Liver (tissue), 9 donors: ENCODE measurements around the gene PLCD3. TPM values are rescaled to one million over a fixed set of nuclear protein-coding genes. Genes with fewer than 3 reads are reported as not detected.

ENCODE experiments used
- DNase-seq: peaks from one replicate; pipeline ENCODE4 v3.0.0-alpha.2; 2017; ENCODE audit warnings: low spot score
- H3K27ac ChIP-seq, 2 donors: one replicate each; pipeline ENCODE4 v1.7.0; 2013; ENCODE audit warnings: inconsistent platforms in 2 of 2, low read length in 2 of 2, control low read depth in 1 of 2, low read depth in 1 of 2, mild to moderate bottlenecking in 1 of 2
- H3K27me3 ChIP-seq, 4 donors: one replicate each; pipeline versions ENCODE4 v1.6.1 to v1.7.0; 2013; ENCODE audit warnings: low read length in 3 of 4, inconsistent platforms in 1 of 4, mild to moderate bottlenecking in 1 of 4, moderate library complexity in 1 of 4; ENCODE audit not compliant: control insufficient read depth in 4 of 4, insufficient read depth in 4 of 4
- H3K36me3 ChIP-seq, 4 donors: one replicate each; pipeline versions ENCODE4 v1.6.1 to v1.7.0; 2013; ENCODE audit warnings: low read length in 3 of 4, mild to moderate bottlenecking in 3 of 4, low read depth in 1 of 4, moderate library complexity in 1 of 4; ENCODE audit not compliant: control insufficient read depth in 4 of 4, insufficient read depth in 3 of 4
- H3K4me1 ChIP-seq, 4 donors: one replicate each; pipeline versions ENCODE4 v1.6.1 to v1.7.0; 2013; ENCODE audit warnings: low read length in 3 of 4, mild to moderate bottlenecking in 3 of 4, moderate library complexity in 1 of 4; ENCODE audit not compliant: control insufficient read depth in 4 of 4, insufficient read depth in 4 of 4
- H3K4me3 ChIP-seq, 3 donors: one replicate each; pipeline versions ENCODE4 v1.6.1 to v1.7.0; 2013; ENCODE audit warnings: low read length in 3 of 3, control low read depth in 1 of 3, low read depth in 1 of 3, mild to moderate bottlenecking in 1 of 3
- H3K9ac ChIP-seq, 2 donors: one replicate each; pipeline ENCODE4 v1.7.0; 2013; ENCODE audit warnings: low read length in 2 of 2, mild to moderate bottlenecking in 2 of 2, moderate library complexity in 2 of 2, control low read depth in 1 of 2, low read depth in 1 of 2
- H3K9me3 ChIP-seq, 4 donors: one replicate each; pipeline versions ENCODE4 v1.6.1 to v1.7.0; 2013; ENCODE audit warnings: low read length in 3 of 4; ENCODE audit not compliant: control insufficient read depth in 4 of 4
- ATF3 ChIP-seq: IDR thresholded peaks from 2 replicates; pipeline ENCODE4 v1.6.1; 2016; ENCODE audit warnings: antibody characterized with exemption
- CTCF ChIP-seq: fragments of 150-350 bp; IDR thresholded peaks from 2 replicates; pipeline ENCODE4 v1.5.1; 2017; ENCODE audit warnings: improper control_type of control experiment, low read depth, low read length; ENCODE audit not compliant: missing input control
- EGR1 ChIP-seq, 2 donors: IDR thresholded peaks; 2 replicates each; pipeline ENCODE4 v1.6.1; 2016 to 2018; ENCODE audit warnings: antibody characterized with exemption in 2 of 2, low read depth in 2 of 2
- FOXA1 ChIP-seq: IDR thresholded peaks from 2 replicates; pipeline ENCODE4 v1.6.1; 2016; ENCODE audit warnings: antibody characterized with exemption
- FOXA2 ChIP-seq: IDR thresholded peaks from 2 replicates; pipeline ENCODE4 v1.6.1; 2016; ENCODE audit warnings: antibody characterized with exemption
- HNF4A ChIP-seq, 2 donors: conservative IDR thresholded peaks; 2 replicates each; pipeline ENCODE4 v1.6.1; 2016; ENCODE audit warnings: antibody characterized with exemption in 2 of 2, mild to moderate bottlenecking in 2 of 2
- HNF4G ChIP-seq: IDR thresholded peaks from 2 replicates; pipeline ENCODE4 v1.6.1; 2016; ENCODE audit warnings: antibody characterized with exemption
- JUND ChIP-seq, 2 donors: IDR thresholded peaks; 2 replicates each; pipeline ENCODE4 v1.6.1; 2016; ENCODE audit warnings: antibody characterized with exemption in 2 of 2
- MAX ChIP-seq: IDR thresholded peaks from 2 replicates; pipeline ENCODE4 v1.6.1; 2016; ENCODE audit warnings: antibody characterized with exemption
- RAD21 ChIP-seq, 2 donors: IDR thresholded peaks; 2 replicates each; pipeline ENCODE4 v1.6.1; 2016; ENCODE audit warnings: antibody characterized with exemption in 2 of 2, mild to moderate bottlenecking in 2 of 2
- REST ChIP-seq: IDR thresholded peaks from 2 replicates; pipeline ENCODE4 v1.6.1; 2016; ENCODE audit warnings: antibody characterized with exemption, mild to moderate bottlenecking
- RXRA ChIP-seq, 2 donors: IDR thresholded peaks; 2 replicates each; pipeline ENCODE4 v1.6.1; 2017 to 2018; ENCODE audit warnings: antibody characterized with exemption in 2 of 2, mild to moderate bottlenecking in 1 of 2
- SP1 ChIP-seq: IDR thresholded peaks from 2 replicates; pipeline ENCODE4 v1.6.1; 2018; ENCODE audit warnings: antibody characterized with exemption, mild to moderate bottlenecking
- TAF1 ChIP-seq: conservative IDR thresholded peaks from 2 replicates; pipeline ENCODE4 v1.6.1; 2016; ENCODE audit warnings: antibody characterized with exemption, mild to moderate bottlenecking
- YY1 ChIP-seq: IDR thresholded peaks from 2 replicates; pipeline ENCODE4 v1.6.1; 2016; ENCODE audit warnings: antibody characterized with exemption, mild to moderate bottlenecking
- ZBTB33 ChIP-seq: IDR thresholded peaks from 2 replicates; pipeline ENCODE4 v1.6.1; 2016; ENCODE audit warnings: antibody characterized with exemption
- WGBS: extraction: QIAGEN DNeasy Blood & Tissue Kit; methylation state at CpG from one replicate; pipeline ENCODE4 v1.1.7; 2013; 5-methylcytosine and 5-hydroxymethylcytosine counted together
- polyA plus RNA-seq, 2 donors: library from polyadenylated mRNA; stranded (reverse) in 1 of 2; unstranded in 1 of 2; fragments of 200-250 nt in 1 of 2; fragments of >200 nt in 1 of 2; fragmentation: Nextera tagmentation in 1 of 2; extraction: Ambion mirVana in 1 of 2; gene quantifications; one replicate each; pipeline versions ENCODE4 v1.2.1 to v1.2.3, GENCODE V29; 2013 to 2015
- total RNA-seq, 2 donors: library from RNA; depleted of rRNA; stranded (reverse); fragments of >200 nt; gene quantifications; one replicate each; pipeline ENCODE4 v1.2.3, GENCODE V29; 2014
- donor health status: healthy.
- donor health status: healthy.
- donor health status: healthy.
- donor health status: healthy.
- donor health status: healthy.

PLCD3 gene
- total and polyA plus RNA-seq, 4 donors = 0.28 to 2.3 (median 1.4) TPM

GRCh38 chr17:45162025-45162687 lies 29.8 kb upstream of the PLCD3 start:
- Histone ChIP-seq H3K36me3 (peaks cover 0 to 3% (median 0%) of the 10 kb centered on the region in 4 donors), H3K4me3 (peak overlapping the region; percentile 35 to 57 (median 56)), H3K9ac (peak overlapping the region in 1 of 2 donors; percentile 47), H3K27ac (peak overlapping the region; percentile 14 to 44), H3K4me1 (peaks cover 11 to 52% (median 40%) of the 10 kb centered on the region in 4 donors), H3K27me3 (no peaks in the 10 kb centered on the region), H3K9me3 (no peaks in the 10 kb centered on the region)
- no peak for TF ChIP-seq CTCF
- no peak for TF ChIP-seq YY1
- no peak for TF ChIP-seq EGR1 (IDR thresholded peaks at IDR 0.05; ENCODE audit: low read depth in 2 of 2)
- TF ChIP-seq FOXA1 = no peak
- no peak for TF ChIP-seq JUND (IDR thresholded peaks at IDR 0.05)
- TF ChIP-seq RXRA (IDR thresholded peaks at IDR 0.05) = no peak
- no peak for TF ChIP-seq HNF4A (conservative IDR thresholded peaks at IDR 0.05)
- TF ChIP-seq ATF3 = no peak
- no peak for TF ChIP-seq REST
- no peak for TF ChIP-seq ZBTB33
- no peak for TF ChIP-seq TAF1
- TF ChIP-seq FOXA2 = no peak
- no peak for TF ChIP-seq RAD21 (IDR thresholded peaks at IDR 0.05)
- 52% methylated on average over 9 of the region's 9 CpGs for WGBS
- no peak for DNase-seq

- H3K27me3 ChIP-seq = no peaks in the 10 kb centered on the region
- peaks cover 0 to 3% (median 0%) of the 10 kb centered on the region in 4 donors for H3K36me3 ChIP-seq
- H3K4me3 ChIP-seq = peak within 1 kb of the TSS; percentile 72 to 81 (median 75)
- under 1% methylated on average over 53 of the region's 53 CpGs for WGBS
- peaks cover 11 to 52% (median 40%) of the 10 kb centered on the region in 4 donors for H3K4me1 ChIP-seq
- no peaks in the 10 kb centered on the region for H3K9me3 ChIP-seq
- peak within 1 kb of the TSS; percentile 96 to 97 for H3K9ac ChIP-seq
- peak within 1 kb of the TSS; percentile 99 to 100 for H3K27ac ChIP-seq
- DNase-seq = peak; percentile 99
- TF ChIP-seq SP1 (peak; percentile 94), RAD21 (IDR thresholded peaks at IDR 0.05) (peak; percentile 10 to 30), YY1 (peak; percentile 100), HNF4A (conservative IDR thresholded peaks at IDR 0.05) (peak; percentile 47 to 70), HNF4G (no peak), JUND (IDR thresholded peaks at IDR 0.05) (peak; percentile 42 to 67), ATF3 (peak; percentile 32), FOXA1 (no peak), FOXA2 (peak; percentile 62), CTCF (no peak), MAX (peak; percentile 64)
These were observed 29.1 kb upstream of the PLCD3 start, which contains the start of gene HEXIM2 for GRCh38 chr17:45161288-45162024. Gene HEXIM2 (plus strand): TSS chr17:45161875. CDS start chr17:45162794, 919 bp downstream.
